ENCODE data around the gene MACROD1.
A peak's percentile ranks its signal among the peaks of the same experiment; 100 is the strongest.

Gene MACROD1

GRCh38 chr11:64165842-64166635, at the start of gene MACROD1:
Gene MACROD1 (minus strand): TSS chr11:64166113. CDS start chr11:64165994, 119 bp downstream.
- intact Hi-C loops (cut with DNase I), result no loop called here
- DNase-seq, result peak; percentile 67 to 94 (median 84)

DNA sequence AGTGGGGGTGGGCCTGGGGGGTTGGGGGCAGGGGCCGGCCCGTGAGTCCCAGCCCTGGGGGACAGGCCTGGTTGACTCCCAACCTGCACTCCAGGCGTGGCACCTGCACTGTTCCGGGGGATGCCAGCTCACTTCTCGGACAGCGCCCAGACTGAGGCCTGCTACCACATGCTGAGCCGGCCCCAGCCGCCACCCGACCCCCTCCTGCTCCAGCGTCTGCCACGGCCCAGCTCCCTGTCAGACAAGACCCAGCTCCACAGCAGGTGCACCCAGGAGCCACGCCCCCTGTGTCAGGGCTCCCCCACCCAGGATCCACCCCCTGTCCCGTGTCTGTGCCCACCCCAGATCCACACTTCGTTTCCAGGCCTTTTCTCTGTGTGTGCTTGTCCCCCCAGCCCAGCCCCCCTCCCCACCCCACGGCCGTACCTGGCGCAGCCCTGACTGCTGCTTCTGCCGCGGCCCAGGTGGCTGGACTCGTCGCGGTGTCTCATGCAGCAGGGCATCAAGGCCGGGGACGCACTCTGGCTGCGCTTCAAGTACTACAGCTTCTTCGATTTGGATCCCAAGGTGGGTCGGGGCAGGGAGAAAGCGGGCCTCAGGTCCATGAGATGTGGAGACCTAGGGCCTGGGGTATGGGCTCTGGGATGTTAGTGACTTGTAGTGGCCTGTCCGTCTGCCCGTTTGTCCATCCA, 45.4 kb upstream of the MACROD1 start:
- intact Hi-C loops (cut with DNase I), result no loop called here
- DNase-seq, result no peak

DNA sequence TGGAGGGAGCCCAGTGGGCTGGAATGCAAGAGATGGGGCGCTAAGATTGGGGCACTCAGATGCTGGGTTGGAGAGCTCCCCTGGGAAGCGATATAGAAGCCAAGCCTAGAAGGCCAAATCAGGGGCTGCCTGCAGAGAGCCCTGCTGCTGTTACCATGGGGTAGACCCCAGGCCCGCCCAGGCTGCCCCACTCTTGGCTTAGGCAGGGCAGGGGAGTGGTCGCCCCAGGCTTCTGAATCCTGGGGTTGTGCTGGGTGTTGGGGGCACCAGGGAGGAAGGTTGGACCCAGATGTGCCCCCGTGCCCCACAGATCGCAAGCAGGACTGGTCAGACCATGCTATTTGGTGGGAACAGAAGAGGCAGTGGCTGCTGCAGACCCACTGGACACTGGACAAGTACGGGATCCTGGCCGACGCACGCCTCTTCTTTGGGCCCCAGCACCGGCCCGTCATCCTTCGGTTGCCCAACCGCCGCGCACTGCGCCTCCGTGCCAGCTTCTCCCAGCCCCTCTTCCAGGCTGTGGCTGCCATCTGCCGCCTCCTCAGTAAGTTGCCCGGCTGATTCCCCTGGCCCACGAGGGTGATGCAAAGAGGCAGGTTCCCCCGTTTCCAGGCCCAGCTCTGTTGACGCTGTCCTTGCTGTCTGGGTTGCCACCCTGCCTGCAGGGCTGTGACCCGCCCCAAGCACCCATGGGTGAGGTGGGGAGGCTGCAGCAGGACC, 44.5 kb upstream of the MACROD1 start:
- DNase-seq, result no peak
- intact Hi-C loops (cut with DNase I), result no loop called here

DNA sequence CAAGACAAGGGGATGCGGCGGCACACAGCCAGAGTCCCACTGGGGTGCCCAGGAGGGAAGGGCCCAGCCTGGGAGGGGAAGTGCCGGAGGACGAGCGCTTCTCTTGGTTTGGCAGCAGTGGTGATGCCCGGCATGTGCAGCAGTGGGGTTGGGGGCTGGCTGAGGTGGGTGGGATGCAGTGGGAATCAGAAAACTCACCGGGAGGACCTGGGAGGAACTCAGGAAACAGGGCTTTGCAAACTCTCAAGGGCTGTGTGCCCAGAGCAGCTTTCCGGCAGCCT, 43.6 kb upstream of the MACROD1 start:
- DNase-seq, result no peak
- intact Hi-C loops (cut with DNase I), result no loop called here

DNA sequence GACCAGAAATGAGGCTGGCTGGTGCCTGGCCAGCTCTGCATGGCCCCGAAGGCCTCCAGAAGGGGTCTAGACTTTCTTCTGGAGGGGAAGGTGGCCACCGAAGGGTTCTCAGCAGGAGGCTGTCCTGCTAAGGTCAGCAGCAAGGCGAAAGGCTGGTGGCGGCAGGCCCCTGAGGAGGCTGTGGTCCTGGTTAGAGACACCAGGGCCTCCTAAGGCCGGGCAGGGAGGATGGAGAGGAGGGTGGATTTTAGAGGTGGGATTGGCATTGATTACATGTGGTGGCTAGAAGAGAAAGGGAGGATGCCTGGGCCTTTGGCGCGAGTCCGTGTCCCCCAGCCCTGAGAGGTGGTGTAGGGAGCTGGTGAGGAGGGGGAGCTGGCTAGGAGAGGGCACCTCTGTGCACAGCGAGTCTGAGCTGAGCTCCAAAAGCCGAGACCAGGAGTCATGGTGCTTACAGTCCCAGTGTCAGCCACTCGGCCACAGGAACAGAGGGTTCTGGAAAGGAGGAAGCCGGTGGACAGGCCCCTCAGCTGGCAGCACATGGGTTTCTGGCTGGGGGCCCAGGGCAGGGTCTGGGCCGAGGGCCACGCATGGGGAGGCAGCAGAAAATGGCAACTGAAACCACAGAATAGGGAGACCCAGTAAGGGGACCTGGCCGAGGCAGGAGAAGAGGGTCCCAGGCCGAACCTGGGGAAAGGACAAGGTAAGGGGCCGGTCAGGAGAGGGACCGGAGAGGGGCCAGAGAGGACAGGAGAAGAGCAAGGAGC, 43.1 kb upstream of the MACROD1 start:
- intact Hi-C loops (cut with DNase I), result no loop called here

DNA sequence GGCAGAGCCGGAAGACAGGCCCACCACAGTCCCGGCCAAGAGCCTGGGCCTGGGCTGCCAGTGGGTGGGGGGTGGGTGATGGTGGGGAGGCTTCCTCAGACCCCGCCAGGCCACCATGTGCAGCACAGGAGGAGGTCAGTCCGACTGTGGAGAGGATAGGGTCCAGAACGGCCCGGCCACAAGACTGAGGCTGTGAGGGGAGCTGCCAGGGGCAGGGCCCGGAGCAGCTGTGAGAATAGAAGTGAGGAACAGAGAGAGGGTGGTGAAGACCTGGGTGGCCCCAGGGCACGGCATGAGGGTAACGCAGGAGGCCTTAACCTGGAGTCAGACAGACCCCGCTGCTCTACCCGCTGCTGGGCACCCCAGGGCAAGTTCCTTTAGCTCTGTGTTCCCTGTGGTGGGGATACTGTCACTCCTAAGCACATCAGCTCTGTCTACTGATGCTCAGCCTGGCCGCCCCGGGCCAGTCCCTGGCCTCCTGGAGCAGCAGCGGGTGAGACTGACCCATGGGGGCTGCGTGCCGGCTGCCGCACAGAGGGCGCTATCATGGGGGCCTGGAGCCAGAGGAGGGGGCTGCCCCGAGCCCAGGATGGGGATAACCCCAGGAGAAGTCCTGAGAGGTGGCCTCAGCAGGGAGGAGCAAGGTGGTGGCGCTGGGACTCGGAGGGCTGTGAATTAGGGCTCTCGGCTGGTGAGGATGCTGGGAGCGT, 42.3 kb upstream of the MACROD1 start:
- no peak for DNase-seq
- intact Hi-C loops (cut with DNase I), result no loop called here

More for the DNA sequence above, 43.1 kb upstream of the MACROD1 start:
- peak in 2 of 42 donors; percentile 20 to 33 for DNase-seq

- peak in 28 of 42 donors; percentile 37 to 78 (median 60) for DNase-seq
- intact Hi-C loops (cut with DNase I), result no loop called here
These were observed 41.6 kb upstream of the MACROD1 start for GRCh38 chr11:64207256-64208085.

- intact Hi-C loops (cut with DNase I), result no loop called here
- peak in 12 of 42 donors; percentile 29 to 68 (median 55) for DNase-seq
These were observed 40.7 kb upstream of the MACROD1 start, which contains the start of gene FERMT3 for GRCh38 chr11:64206457-64207255. Gene FERMT3 (plus strand): TSS chr11:64206721. CDS start chr11:64207365, 644 bp downstream.

GRCh38 chr11:64204464-64204989, 38.6 kb upstream of the MACROD1 start:
- DNase-seq, result peak; percentile 75 to 94 (median 88)
- intact Hi-C loops (cut with DNase I), result no loop called here

DNA sequence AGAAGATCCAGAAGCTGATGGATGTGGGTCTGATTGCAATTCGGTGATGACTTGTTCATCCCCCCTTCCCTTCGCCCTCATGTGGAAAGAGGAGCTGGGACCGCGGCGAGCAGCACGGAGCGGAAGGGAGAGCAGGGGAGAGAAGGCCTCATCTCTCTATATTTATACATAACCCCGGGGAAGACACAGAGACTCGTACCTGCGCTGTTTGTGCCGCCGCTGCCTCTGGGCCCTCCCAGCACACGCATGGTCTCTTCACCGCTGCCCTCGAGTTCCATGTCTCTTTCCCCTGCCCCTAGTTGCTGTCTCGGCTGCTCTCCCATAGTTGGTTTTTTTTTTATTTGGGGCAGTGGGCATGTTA, 38.1 kb upstream of the MACROD1 start:
- no peak for DNase-seq
- intact Hi-C loops (cut with DNase I), result no loop called here

- intact Hi-C loops (cut with DNase I), result no loop called here
- no peak for DNase-seq
These were observed 37.6 kb upstream of the MACROD1 start for GRCh38 chr11:64203421-64204079.

GRCh38 chr11:64202992-64203391, 37.1 kb upstream of the MACROD1 start:
- intact Hi-C loops (cut with DNase I), result no loop called here
- no peak for DNase-seq

GRCh38 chr11:64201543-64201942, 35.6 kb upstream of the MACROD1 start:
- DNase-seq, result no peak
- intact Hi-C loops (cut with DNase I), result no loop called here

- intact Hi-C loops (cut with DNase I), result no loop called here
- DNase-seq, result no peak
These were observed 32.6 kb upstream of the MACROD1 start for GRCh38 chr11:64198511-64198910.

GRCh38 chr11:64196626-64197025, 30.7 kb upstream of the MACROD1 start:
- DNase-seq, result peak in 5 of 42 donors; percentile 22 to 51 (median 41)
- intact Hi-C loops (cut with DNase I), result no loop called here

- DNase-seq, result no peak
- intact Hi-C loops (cut with DNase I), result no loop called here
These were observed 26.5 kb upstream of the MACROD1 start for GRCh38 chr11:64192434-64192833.
